MM.1S (cell line): Measurements from ENCODE around the gene COG8.

Experiments
- DNase-seq: peaks from one replicate; pipeline ENCODE4 v3.0.0-alpha.2; 2015
- H2AFZ ChIP-seq: fragments of 300-600 bp; sonication (generic); 2 replicates; pipeline ENCODE4 v1.6.0; 2016; ENCODE audit warnings: antibody characterized with exemption, low read length
- H3F3A ChIP-seq: fragments of 300-600 bp; sonication (generic); 2 replicates; pipeline ENCODE4 v1.6.1; 2016; ENCODE audit warnings: mild to moderate bottlenecking, antibody characterized with exemption, low read length, moderate library complexity, mixed read lengths; ENCODE audit not compliant: insufficient read depth
- H3K27ac ChIP-seq: fragments of 300-600 bp; sonication (generic); 2 replicates; pipeline ENCODE4 v1.5.1; 2016; ENCODE audit warnings: mild to moderate bottlenecking, low read length
- H3K27me3 ChIP-seq: fragments of 300-600 bp; sonication (generic); replicated peaks from 2 replicates; pipeline ENCODE4 v1.6.0; 2016; ENCODE audit warnings: low read length; ENCODE audit not compliant: insufficient read depth
- H3K36me3 ChIP-seq: fragments of 300-600 bp; sonication (generic); replicated peaks from 2 replicates; pipeline ENCODE4 v1.6.1; 2016; ENCODE audit warnings: mild to moderate bottlenecking, low read length, mixed read lengths; ENCODE audit not compliant: insufficient read depth
- H3K4me1 ChIP-seq: fragments of 300-600 bp; sonication (generic); 2 replicates; pipeline ENCODE4 v1.6.1; 2016; ENCODE audit warnings: low read length, mixed read lengths
- H3K4me2 ChIP-seq: fragments of 300-600 bp; sonication (generic); 2 replicates; pipeline ENCODE4 v1.6.0; 2016; ENCODE audit warnings: low read depth, low read length
- H3K4me3 ChIP-seq: fragments of 300-600 bp; sonication (generic); 2 replicates; pipeline ENCODE4 v1.5.1; 2016; ENCODE audit warnings: low read length, mixed read lengths
- H3K79me2 ChIP-seq: fragments of 300-600 bp; sonication (generic); 2 replicates; pipeline ENCODE4 v1.6.1; 2016; ENCODE audit warnings: mixed run types, low read length, mixed read lengths
- H3K9ac ChIP-seq: fragments of 300-600 bp; sonication (generic); 2 replicates; pipeline ENCODE4 v1.6.1; 2016; ENCODE audit warnings: low read length, mixed read lengths
- H3K9me2 ChIP-seq: fragments of 300-600 bp; sonication (generic); replicated peaks from 2 replicates; pipeline ENCODE4 v1.6.1; 2016; ENCODE audit warnings: mild to moderate bottlenecking, low read length, mixed read lengths; ENCODE audit not compliant: insufficient read depth
- H3K9me3 ChIP-seq: fragments of 300-600 bp; sonication (generic); replicated peaks from 2 replicates; pipeline ENCODE4 v1.6.1; 2016; ENCODE audit warnings: mild to moderate bottlenecking, low read length, mixed read lengths; ENCODE audit not compliant: insufficient read depth
- H4K20me1 ChIP-seq: fragments of 300-600 bp; sonication (generic); 2 replicates; pipeline ENCODE4 v1.6.1; 2016; ENCODE audit warnings: mild to moderate bottlenecking, low read length, moderate library complexity, mixed read lengths; ENCODE audit not compliant: insufficient read depth
- EZH2 ChIP-seq: fragments of 300-600 bp; sonication (generic); optimal IDR thresholded peaks from 2 replicates; pipeline ENCODE3; 2017; ENCODE audit warnings: low read depth, mild to moderate bottlenecking, antibody characterized with exemption, low read length, mixed read lengths
- EZH2phosphoT487 ChIP-seq: fragments of 300-600 bp; sonication (generic); IDR thresholded peaks from 2 replicates; pipeline ENCODE4 v1.6.1; 2018; ENCODE audit warnings: antibody characterized with exemption, low read length
- TF ChIP-seq, protein P1 (sequence below): fragments of 300-600 bp; sonication (generic); IDR thresholded peaks from 2 replicates; pipeline ENCODE4 v1.5.1; 2016; ENCODE audit warnings: antibody characterized with exemption, low read length, mixed read lengths

Gene COG8

GRCh38 chr16:69382421-69382820 lies 43.1 kb upstream of the COG8 start:
- TF ChIP-seq, protein P1, sequence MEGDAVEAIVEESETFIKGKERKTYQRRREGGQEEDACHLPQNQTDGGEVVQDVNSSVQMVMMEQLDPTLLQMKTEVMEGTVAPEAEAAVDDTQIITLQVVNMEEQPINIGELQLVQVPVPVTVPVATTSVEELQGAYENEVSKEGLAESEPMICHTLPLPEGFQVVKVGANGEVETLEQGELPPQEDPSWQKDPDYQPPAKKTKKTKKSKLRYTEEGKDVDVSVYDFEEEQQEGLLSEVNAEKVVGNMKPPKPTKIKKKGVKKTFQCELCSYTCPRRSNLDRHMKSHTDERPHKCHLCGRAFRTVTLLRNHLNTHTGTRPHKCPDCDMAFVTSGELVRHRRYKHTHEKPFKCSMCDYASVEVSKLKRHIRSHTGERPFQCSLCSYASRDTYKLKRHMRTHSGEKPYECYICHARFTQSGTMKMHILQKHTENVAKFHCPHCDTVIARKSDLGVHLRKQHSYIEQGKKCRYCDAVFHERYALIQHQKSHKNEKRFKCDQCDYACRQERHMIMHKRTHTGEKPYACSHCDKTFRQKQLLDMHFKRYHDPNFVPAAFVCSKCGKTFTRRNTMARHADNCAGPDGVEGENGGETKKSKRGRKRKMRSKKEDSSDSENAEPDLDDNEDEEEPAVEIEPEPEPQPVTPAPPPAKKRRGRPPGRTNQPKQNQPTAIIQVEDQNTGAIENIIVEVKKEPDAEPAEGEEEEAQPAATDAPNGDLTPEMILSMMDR: no peak
- no peak for TF ChIP-seq EZH2phosphoT487
- no peak for TF ChIP-seq EZH2
- H3K79me2 ChIP-seq: peaks cover 45% of the 10 kb centered on the region
- H3K9ac ChIP-seq: no peak overlapping the region
- H3K36me3 ChIP-seq: peaks cover 9% of the 10 kb centered on the region; the same call in 1 of the 2 replicates
- H3K4me3 ChIP-seq: no peak overlapping the region
- H3K9me3 ChIP-seq: no peaks in the 10 kb centered on the region
- no peak overlapping the region for H3K4me2 ChIP-seq
- no peak for DNase-seq
- no peaks in the 10 kb centered on the region; the same call in 1 of the 2 replicates for H4K20me1 ChIP-seq
- H2AFZ ChIP-seq: no peak overlapping the region
- no peaks in the 10 kb centered on the region for H3K9me2 ChIP-seq
- H3K27me3 ChIP-seq: no peaks in the 10 kb centered on the region
- no peaks in the 10 kb centered on the region for H3F3A ChIP-seq
- no peak overlapping the region for H3K27ac ChIP-seq
- H3K4me1 ChIP-seq: 0 out of 2 replicates have a peak, but pooled peaks cover 3% of the 10 kb centered on the region

- Histone ChIP-seq H3K9me3 (no peaks in the 10 kb centered on the region), H3K9me2 (no peaks in the 10 kb centered on the region), H3F3A (no peaks in the 10 kb centered on the region), H2AFZ (no peak overlapping the region), H3K4me2 (no peak overlapping the region), H3K27me3 (no peaks in the 10 kb centered on the region), H3K27ac (no peak overlapping the region), H3K9ac (no peak overlapping the region), H3K4me1 (0 out of 2 replicates have a peak, but pooled peaks cover 3% of the 10 kb centered on the region), H3K79me2 (peaks cover 45% of the 10 kb centered on the region), H3K36me3 (peaks cover 9% of the 10 kb centered on the region; the same call in 1 of the 2 replicates), H3K4me3 (no peak overlapping the region), H4K20me1 (no peaks in the 10 kb centered on the region; the same call in 1 of the 2 replicates)
- TF ChIP-seq, protein P1: no peak
- no peak for TF ChIP-seq EZH2
- no peak for TF ChIP-seq EZH2phosphoT487
- no peak for DNase-seq
Observed at GRCh38 chr16:69381231-69381630, 41.9 kb upstream of the COG8 start.

GRCh38 chr16:69378760-69379159 lies 39.4 kb upstream of the COG8 start:
- H2AFZ ChIP-seq: no peak overlapping the region
- H3K27me3 ChIP-seq: no peaks in the 10 kb centered on the region
- H3K9me3 ChIP-seq: no peaks in the 10 kb centered on the region
- peaks cover 28% of the 10 kb centered on the region for H3K79me2 ChIP-seq
- TF ChIP-seq EZH2phosphoT487: no peak
- TF ChIP-seq EZH2: no peak
- TF ChIP-seq, protein P1: no peak
- no peaks in the 10 kb centered on the region for H3K4me1 ChIP-seq
- peaks cover 9% of the 10 kb centered on the region; the same call in 1 of the 2 replicates for H3K36me3 ChIP-seq
- H3K9me2 ChIP-seq: no peaks in the 10 kb centered on the region
- no peaks in the 10 kb centered on the region for H3F3A ChIP-seq
- H3K4me2 ChIP-seq: no peak overlapping the region
- no peaks in the 10 kb centered on the region; the same call in 1 of the 2 replicates for H4K20me1 ChIP-seq
- H3K4me3 ChIP-seq: no peak overlapping the region
- H3K9ac ChIP-seq: no peak overlapping the region
- H3K27ac ChIP-seq: no peak overlapping the region
- DNase-seq: no peak
